HEK293 (cell line): ENCODE measurements around the gene EPPIN.

Experiments
- SP7 ChIP-seq: fragments of 450-650 bp; formaldehyde crosslinking; IDR thresholded peaks from 2 replicates; pipeline ENCODE4 v1.5.1; 2016; ENCODE audit warnings: missing biosample characterization, missing genetic modification characterization
- ZFP3 ChIP-seq: fragments of 450-650 bp; formaldehyde crosslinking; IDR thresholded peaks from 2 replicates; pipeline ENCODE4 v1.5.1; 2016; ENCODE audit warnings: low read depth, missing biosample characterization, missing genetic modification characterization
- ZNF121 ChIP-seq: fragments of 450-650 bp; formaldehyde crosslinking; IDR thresholded peaks from 2 replicates; pipeline ENCODE4 v1.5.1; 2016; ENCODE audit warnings: missing biosample characterization, missing genetic modification characterization
- ZNF561 ChIP-seq: fragments of 450-650 bp; IDR thresholded peaks from 2 replicates; pipeline ENCODE4 v1.5.1; 2018; ENCODE audit warnings: missing biosample characterization, missing genetic modification characterization, borderline replicate concordance
- ZNF623 ChIP-seq: fragments of 450-650 bp; formaldehyde crosslinking; IDR thresholded peaks from 2 replicates; pipeline ENCODE4 v1.5.1; 2016; ENCODE audit warnings: missing biosample characterization, missing genetic modification characterization
- TF ChIP-seq, protein P1 (sequence below): fragments of 450-650 bp; formaldehyde crosslinking; IDR thresholded peaks from 2 replicates; pipeline ENCODE4 v1.5.1; 2016; ENCODE audit warnings: missing biosample characterization, missing genetic modification characterization
- TF ChIP-seq, protein P2 (sequence below): fragments of 450-650 bp; formaldehyde crosslinking; IDR thresholded peaks from 2 replicates; pipeline ENCODE4 v1.5.1; 2016; ENCODE audit warnings: missing biosample characterization, missing genetic modification characterization, borderline replicate concordance
- TF ChIP-seq, protein P3 (sequence below): fragments of 450-650 bp; formaldehyde crosslinking; IDR thresholded peaks from 2 replicates; pipeline ENCODE4 v1.5.1; 2016; ENCODE audit warnings: missing biosample characterization, missing genetic modification characterization

DNA sequence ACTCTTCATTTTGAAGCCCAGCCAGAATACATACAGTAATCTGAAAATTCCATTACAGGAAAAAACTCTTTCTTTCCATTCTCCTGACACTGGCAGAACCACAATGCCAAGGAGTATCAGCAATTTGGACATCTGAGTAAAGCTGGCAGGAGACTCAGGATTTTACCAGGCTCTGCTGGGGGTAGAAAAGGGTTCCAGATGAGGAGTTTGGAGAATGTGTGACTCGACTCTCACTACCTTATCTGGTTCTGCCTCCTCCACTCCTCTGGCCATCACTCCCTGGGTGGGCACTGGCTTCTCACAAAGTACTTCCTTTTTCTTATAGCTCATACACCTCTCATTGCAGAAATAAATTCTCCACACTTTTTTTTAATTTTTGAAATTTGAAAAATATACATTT lies 42.5 kb upstream of the EPPIN start:
- no peak for TF ChIP-seq ZFP3
- TF ChIP-seq, protein P1, sequence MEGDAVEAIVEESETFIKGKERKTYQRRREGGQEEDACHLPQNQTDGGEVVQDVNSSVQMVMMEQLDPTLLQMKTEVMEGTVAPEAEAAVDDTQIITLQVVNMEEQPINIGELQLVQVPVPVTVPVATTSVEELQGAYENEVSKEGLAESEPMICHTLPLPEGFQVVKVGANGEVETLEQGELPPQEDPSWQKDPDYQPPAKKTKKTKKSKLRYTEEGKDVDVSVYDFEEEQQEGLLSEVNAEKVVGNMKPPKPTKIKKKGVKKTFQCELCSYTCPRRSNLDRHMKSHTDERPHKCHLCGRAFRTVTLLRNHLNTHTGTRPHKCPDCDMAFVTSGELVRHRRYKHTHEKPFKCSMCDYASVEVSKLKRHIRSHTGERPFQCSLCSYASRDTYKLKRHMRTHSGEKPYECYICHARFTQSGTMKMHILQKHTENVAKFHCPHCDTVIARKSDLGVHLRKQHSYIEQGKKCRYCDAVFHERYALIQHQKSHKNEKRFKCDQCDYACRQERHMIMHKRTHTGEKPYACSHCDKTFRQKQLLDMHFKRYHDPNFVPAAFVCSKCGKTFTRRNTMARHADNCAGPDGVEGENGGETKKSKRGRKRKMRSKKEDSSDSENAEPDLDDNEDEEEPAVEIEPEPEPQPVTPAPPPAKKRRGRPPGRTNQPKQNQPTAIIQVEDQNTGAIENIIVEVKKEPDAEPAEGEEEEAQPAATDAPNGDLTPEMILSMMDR (tag by site-specific recombination): no peak
- TF ChIP-seq ZNF561 (tag by site-specific recombination): no peak
- TF ChIP-seq SP7 (tag by site-specific recombination): no peak
- TF ChIP-seq, protein P2, sequence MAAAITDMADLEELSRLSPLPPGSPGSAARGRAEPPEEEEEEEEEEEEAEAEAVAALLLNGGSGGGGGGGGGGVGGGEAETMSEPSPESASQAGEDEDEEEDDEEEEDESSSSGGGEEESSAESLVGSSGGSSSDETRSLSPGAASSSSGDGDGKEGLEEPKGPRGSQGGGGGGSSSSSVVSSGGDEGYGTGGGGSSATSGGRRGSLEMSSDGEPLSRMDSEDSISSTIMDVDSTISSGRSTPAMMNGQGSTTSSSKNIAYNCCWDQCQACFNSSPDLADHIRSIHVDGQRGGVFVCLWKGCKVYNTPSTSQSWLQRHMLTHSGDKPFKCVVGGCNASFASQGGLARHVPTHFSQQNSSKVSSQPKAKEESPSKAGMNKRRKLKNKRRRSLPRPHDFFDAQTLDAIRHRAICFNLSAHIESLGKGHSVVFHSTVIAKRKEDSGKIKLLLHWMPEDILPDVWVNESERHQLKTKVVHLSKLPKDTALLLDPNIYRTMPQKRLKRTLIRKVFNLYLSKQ (tag by site-specific recombination): no peak
- no peak for TF ChIP-seq ZNF121 (tag by site-specific recombination)
- no peak for TF ChIP-seq ZNF623
- TF ChIP-seq, protein P3, sequence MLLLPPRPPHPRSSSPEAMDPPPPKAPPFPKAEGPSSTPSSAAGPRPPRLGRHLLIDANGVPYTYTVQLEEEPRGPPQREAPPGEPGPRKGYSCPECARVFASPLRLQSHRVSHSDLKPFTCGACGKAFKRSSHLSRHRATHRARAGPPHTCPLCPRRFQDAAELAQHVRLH (tag by site-specific recombination): no peak
